HepG2 (cell line): ENCODE data around the gene CLDN15. TPM values are rescaled to one million over a fixed set of nuclear protein-coding genes. Genes with fewer than 3 reads are reported as not detected.

Experiments
- FOXP4 ChIP-seq: sonication (generic); formaldehyde crosslinking; IDR thresholded peaks from 2 replicates; pipeline ENCODE4 v1.4.0; 2020; ENCODE audit warnings: missing genetic modification reagents
- GZF1 ChIP-seq: sonication (generic); formaldehyde crosslinking; IDR thresholded peaks from 2 replicates; pipeline ENCODE4 v1.5.1; 2020; ENCODE audit warnings: mild to moderate bottlenecking, missing genetic modification reagents
- KMT2B ChIP-seq: IDR thresholded peaks from 2 replicates; pipeline ENCODE4 v1.6.1; 2016; ENCODE audit warnings: missing genetic modification reagents, missing compliant biosample characterization
- NR2C2 ChIP-seq: sonication (generic); formaldehyde crosslinking; IDR thresholded peaks from 2 replicates; pipeline ENCODE4 v1.4.0; 2020; ENCODE audit warnings: missing genetic modification reagents, mild to moderate bottlenecking, moderate library complexity, borderline replicate concordance
- PBX2 ChIP-seq: IDR thresholded peaks from 2 replicates; pipeline ENCODE4 v1.6.1; 2016; ENCODE audit warnings: control low read depth
- PPARG ChIP-seq: conservative IDR thresholded peaks from 2 replicates; pipeline ENCODE4 v1.6.1; 2016; ENCODE audit warnings: missing biosample characterization, missing genetic modification reagents
- RXRB ChIP-seq: IDR thresholded peaks from 2 replicates; pipeline ENCODE4 v1.6.1; 2016; ENCODE audit warnings: borderline replicate concordance, missing genetic modification reagents, missing compliant biosample characterization
- TFAP4 ChIP-seq: sonication (generic); IDR thresholded peaks from 2 replicates; pipeline ENCODE4 v1.6.1; 2016; ENCODE audit warnings: low read depth, borderline replicate concordance
- TGIF2 ChIP-seq: IDR thresholded peaks from 2 replicates; pipeline ENCODE4 v1.6.1; 2016; ENCODE audit warnings: control low read depth, missing compliant biosample characterization
- ZFP36L1 ChIP-seq: sonication (generic); formaldehyde crosslinking; IDR thresholded peaks from 2 replicates; pipeline ENCODE4 v1.8.0; 2022; ENCODE audit warnings: mild to moderate bottlenecking, missing genetic modification reagents, moderate library complexity
- ZMYM4 ChIP-seq: sonication (generic); formaldehyde crosslinking; IDR thresholded peaks from 2 replicates; pipeline ENCODE4 v1.8.1; 2023; ENCODE audit warnings: mild to moderate bottlenecking, missing genetic modification reagents
- ZNF205 ChIP-seq: IDR thresholded peaks from 2 replicates; pipeline ENCODE4 v1.6.1; 2018; ENCODE audit warnings: missing biosample characterization, missing genetic modification reagents
- ZNF530 ChIP-seq: sonication (generic); formaldehyde crosslinking; IDR thresholded peaks from 2 replicates; pipeline ENCODE4 v1.5.0; 2020; ENCODE audit warnings: low read depth, mild to moderate bottlenecking, missing genetic modification reagents
- ZNF770 ChIP-seq: sonication (generic); formaldehyde crosslinking; IDR thresholded peaks from 2 replicates; pipeline ENCODE4 v1.5.0; 2020; ENCODE audit warnings: mild to moderate bottlenecking, missing genetic modification reagents
- ZNF792 ChIP-seq: IDR thresholded peaks from 2 replicates; pipeline ENCODE4 v1.6.1; 2016
- ZNF800 ChIP-seq: sonication (generic); formaldehyde crosslinking; IDR thresholded peaks from 2 replicates; pipeline ENCODE4 v1.4.0; 2020; ENCODE audit warnings: missing genetic modification reagents
- polyA plus RNA-seq, 8 experiments: library from polyadenylated mRNA; depleted of rRNA in 3 of 8; stranded (reverse) in 7 of 8; unstranded in 1 of 8; fragments of >200 nt; fragmentation: Illumina TruSeq in 4 of 8; extraction: Trizol in 4 of 8; gene quantifications; 2 replicates each; pipeline versions ENCODE4 v1.2.1 to v1.2.3, GENCODE V29; 2011 to 2016; ENCODE audit warnings: low read depth in 4 of 8, missing spikeins in 1 of 8, mixed read lengths in 1 of 8; ENCODE audit not compliant: insufficient read depth in 1 of 8
- total RNA-seq, 5 experiments: library from RNA; depleted of rRNA; stranded (reverse); fragments of >200 nt; fragmentation: Illumina TruSeq; extraction: Trizol; gene quantifications; 2 replicates each; pipeline ENCODE4 v1.2.3, GENCODE V29; 2016; ENCODE audit warnings: low read depth in 1 of 5
- TF ChIP-seq, protein P1 (sequence below): sonication (generic); formaldehyde crosslinking; IDR thresholded peaks from 2 replicates; pipeline ENCODE4 v1.4.0; 2020; ENCODE audit warnings: missing genetic modification reagents

Gene CLDN15
- total and polyA plus RNA-seq, 2 of the 13 experiments (the other 11 are each of a cell fraction or from before 2014, with no cell fraction given): 7.1 to 17.8 TPM

DNA sequence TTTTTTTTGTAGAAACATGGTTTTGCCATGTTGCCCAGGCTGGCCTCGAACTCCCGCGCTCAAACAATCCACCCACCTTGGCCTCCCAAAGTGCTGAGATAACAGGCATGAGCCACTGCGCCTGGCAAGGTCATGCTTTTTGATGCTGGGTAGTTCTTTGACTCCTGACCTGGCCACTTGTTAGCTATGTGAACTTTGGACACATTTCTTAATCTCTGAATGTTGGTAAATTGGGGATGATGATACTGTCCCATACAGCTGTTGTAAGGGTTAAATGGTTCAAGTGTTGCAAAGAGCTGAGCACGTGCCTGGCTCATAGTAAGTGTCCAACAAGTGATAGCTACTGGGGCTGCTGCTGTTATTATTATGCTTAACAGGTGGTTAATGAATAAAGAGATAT is 17.3 kb downstream of the CLDN15 start (continued):
- no peak for TF ChIP-seq ZNF800 (CRISPR knock-in tag)
- peak; percentile 54 for TF ChIP-seq ZNF770 (CRISPR knock-in tag)
- TF ChIP-seq KMT2B: no peak
- TF ChIP-seq ZNF205 (CRISPR knock-in tag): no peak
- TF ChIP-seq FOXP4 (CRISPR knock-in tag): peak; percentile 37; the same call in 1 of the 2 replicates
- TF ChIP-seq RXRB: 0 out of 2 replicates have a peak, but pooled peaks have one; percentile 27
- no peak for TF ChIP-seq GZF1
- no peak for TF ChIP-seq ZFP36L1 (CRISPR knock-in tag)
- TF ChIP-seq PBX2 (CRISPR knock-in tag): no peak
- 0 out of 2 replicates have a peak, but pooled peaks have one; percentile 25 for TF ChIP-seq ZMYM4
- TF ChIP-seq TFAP4: peak; percentile 12; the same call in 1 of the 2 replicates
- no peak for TF ChIP-seq ZNF530
- TF ChIP-seq PPARG: peak; percentile 47; the same call in 1 of the 2 replicates
- peak; percentile 85 for TF ChIP-seq TGIF2
- TF ChIP-seq ZNF792: no peak
- TF ChIP-seq NR2C2 (CRISPR knock-in tag): peak; percentile 86
- TF ChIP-seq, protein P1, sequence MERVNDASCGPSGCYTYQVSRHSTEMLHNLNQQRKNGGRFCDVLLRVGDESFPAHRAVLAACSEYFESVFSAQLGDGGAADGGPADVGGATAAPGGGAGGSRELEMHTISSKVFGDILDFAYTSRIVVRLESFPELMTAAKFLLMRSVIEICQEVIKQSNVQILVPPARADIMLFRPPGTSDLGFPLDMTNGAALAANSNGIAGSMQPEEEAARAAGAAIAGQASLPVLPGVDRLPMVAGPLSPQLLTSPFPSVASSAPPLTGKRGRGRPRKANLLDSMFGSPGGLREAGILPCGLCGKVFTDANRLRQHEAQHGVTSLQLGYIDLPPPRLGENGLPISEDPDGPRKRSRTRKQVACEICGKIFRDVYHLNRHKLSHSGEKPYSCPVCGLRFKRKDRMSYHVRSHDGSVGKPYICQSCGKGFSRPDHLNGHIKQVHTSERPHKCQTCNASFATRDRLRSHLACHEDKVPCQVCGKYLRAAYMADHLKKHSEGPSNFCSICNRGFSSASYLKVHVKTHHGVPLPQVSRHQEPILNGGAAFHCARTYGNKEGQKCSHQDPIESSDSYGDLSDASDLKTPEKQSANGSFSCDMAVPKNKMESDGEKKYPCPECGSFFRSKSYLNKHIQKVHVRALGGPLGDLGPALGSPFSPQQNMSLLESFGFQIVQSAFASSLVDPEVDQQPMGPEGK (CRISPR knock-in tag): peak; percentile 27; the same call in 1 of the 2 replicates
